DND-41 (cell line): ENCODE measurements around the gene JARID2.
A peak's percentile ranks its signal among the peaks of the same experiment; 100 is the strongest.

Experiments used
- CTCF ChIP-seq: IDR thresholded peaks from 2 replicates; pipeline ENCODE4 v1.5.1; 2012; ENCODE audit warnings: borderline replicate concordance, low read length, moderate library complexity, mild to moderate bottlenecking; ENCODE audit not compliant: poor library complexity, severe bottlenecking; ENCODE audit errors: extremely low read depth
- EZH2 ChIP-seq: IDR thresholded peaks from 3 replicates; pipeline ENCODE4 v1.6.1; 2012; ENCODE audit warnings: borderline replicate concordance, low read depth, mild to moderate bottlenecking, moderate library complexity, low read length, inconsistent platforms; ENCODE audit not compliant: severe bottlenecking

GRCh38 chr6:15491255-15491985 is 245.6 kb downstream of the JARID2 start:
- TF ChIP-seq CTCF: peak; percentile 77
- TF ChIP-seq EZH2: no peak
